Measurements from ENCODE around the gene PCYT1B. TPM values are rescaled to one million over a fixed set of nuclear protein-coding genes. Genes with fewer than 3 reads are reported as not detected.

PCYT1B gene
- total RNA-seq, 1 experiment from 2014 or later = 20.7 TPM

DNA sequence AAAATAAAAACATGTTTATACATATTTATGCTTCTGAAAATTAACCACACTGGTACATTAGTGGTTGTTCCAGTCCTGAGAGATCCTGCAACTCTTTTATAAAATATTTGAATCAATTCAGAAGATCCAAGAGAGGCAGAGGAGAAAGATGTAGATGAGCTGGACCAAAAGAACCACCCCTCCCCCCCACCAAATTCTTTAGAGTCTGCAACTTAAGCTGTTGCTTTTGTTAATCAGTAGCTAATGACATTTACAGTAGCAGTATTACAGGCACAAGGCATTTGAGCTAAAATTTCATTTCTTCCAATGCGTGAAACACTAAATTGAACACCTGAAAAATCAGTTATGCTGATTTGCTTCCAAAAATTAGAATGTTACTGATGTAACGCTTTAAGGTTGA, 120.5 kb downstream of the PCYT1B start:
- ChIA-PET CTCF (interaction anchor here (1.0 kb wide), 1 partner anchor 131 kb away, joined by 7 read pairs; no protein-coding TSS in a partner anchor), POLR2A (no interaction called here)
- no peak for DNase-seq (ENCODE audit: low spot score)
- Mint-ChIP-seq H3K36me3 (peaks cover 27% of the 10 kb centered on the region), H3K4me1 (peaks cover 51% of the 10 kb centered on the region), H3K4me3 (peak overlapping the region; percentile 27), H3K27ac (no peak overlapping the region), H3K27me3 (ENCODE audit: low read depth) (no peaks in the 10 kb centered on the region), H3K9me3 (no peaks in the 10 kb centered on the region)
- ATAC-seq = no peak
- TF ChIP-seq, protein P1, sequence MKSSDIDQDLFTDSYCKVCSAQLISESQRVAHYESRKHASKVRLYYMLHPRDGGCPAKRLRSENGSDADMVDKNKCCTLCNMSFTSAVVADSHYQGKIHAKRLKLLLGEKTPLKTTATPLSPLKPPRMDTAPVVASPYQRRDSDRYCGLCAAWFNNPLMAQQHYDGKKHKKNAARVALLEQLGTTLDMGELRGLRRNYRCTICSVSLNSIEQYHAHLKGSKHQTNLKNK (CRISPR knock-in tag; IDR thresholded peaks at IDR 0.05) = no peak
- TF ChIP-seq PRRX2 (CRISPR knock-in tag; IDR thresholded peaks at IDR 0.05) (no peak), CBFB (CRISPR knock-in tag; IDR thresholded peaks at IDR 0.05; ENCODE audit: low read depth) (no peak)
- TF ChIP-seq, protein P2, sequence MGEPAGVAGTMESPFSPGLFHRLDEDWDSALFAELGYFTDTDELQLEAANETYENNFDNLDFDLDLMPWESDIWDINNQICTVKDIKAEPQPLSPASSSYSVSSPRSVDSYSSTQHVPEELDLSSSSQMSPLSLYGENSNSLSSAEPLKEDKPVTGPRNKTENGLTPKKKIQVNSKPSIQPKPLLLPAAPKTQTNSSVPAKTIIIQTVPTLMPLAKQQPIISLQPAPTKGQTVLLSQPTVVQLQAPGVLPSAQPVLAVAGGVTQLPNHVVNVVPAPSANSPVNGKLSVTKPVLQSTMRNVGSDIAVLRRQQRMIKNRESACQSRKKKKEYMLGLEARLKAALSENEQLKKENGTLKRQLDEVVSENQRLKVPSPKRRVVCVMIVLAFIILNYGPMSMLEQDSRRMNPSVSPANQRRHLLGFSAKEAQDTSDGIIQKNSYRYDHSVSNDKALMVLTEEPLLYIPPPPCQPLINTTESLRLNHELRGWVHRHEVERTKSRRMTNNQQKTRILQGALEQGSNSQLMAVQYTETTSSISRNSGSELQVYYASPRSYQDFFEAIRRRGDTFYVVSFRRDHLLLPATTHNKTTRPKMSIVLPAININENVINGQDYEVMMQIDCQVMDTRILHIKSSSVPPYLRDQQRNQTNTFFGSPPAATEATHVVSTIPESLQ (CRISPR knock-in tag; IDR thresholded peaks at IDR 0.05) = no peak

GRCh38 chrX:24525455-24525854, 121.7 kb downstream of the PCYT1B start:
- Mint-ChIP-seq H3K4me3 (no peak overlapping the region), H3K4me1 (peaks cover 54% of the 10 kb centered on the region), H3K27me3 (ENCODE audit: low read depth) (no peaks in the 10 kb centered on the region), H3K9me3 (no peaks in the 10 kb centered on the region), H3K27ac (no peak overlapping the region), H3K36me3 (peaks cover 19% of the 10 kb centered on the region)
- CTCF ChIA-PET = no interaction called here
- POLR2A ChIA-PET = no interaction called here
- DNase-seq (ENCODE audit: low spot score) (no peak), ATAC-seq (no peak)
- TF ChIP-seq CREM (CRISPR knock-in tag; IDR thresholded peaks at IDR 0.05) (no peak), ATF2 (CRISPR knock-in tag; IDR thresholded peaks at IDR 0.05; ENCODE audit: borderline replicate concordance, low read depth) (no peak), ETV6 (CRISPR knock-in tag; IDR thresholded peaks at IDR 0.05) (no peak), MXD4 (CRISPR knock-in tag; IDR thresholded peaks at IDR 0.05; ENCODE audit: borderline replicate concordance) (no peak), FOXP4 (CRISPR knock-in tag; IDR thresholded peaks at IDR 0.05) (no peak), GRHL2 (CRISPR knock-in tag; IDR thresholded peaks at IDR 0.05; ENCODE audit: insufficient replicate concordance, severe bottlenecking) (no peak), GTF2I (CRISPR knock-in tag; conservative IDR thresholded peaks at IDR 0.05) (no peak), NFYB (CRISPR knock-in tag; conservative IDR thresholded peaks at IDR 0.05; ENCODE audit: low read depth) (no peak), ZNF425 (CRISPR knock-in tag; conservative IDR thresholded peaks at IDR 0.05) (no peak), CBFB (CRISPR knock-in tag; IDR thresholded peaks at IDR 0.05; ENCODE audit: low read depth) (no peak), ZNF317 (CRISPR knock-in tag; IDR thresholded peaks at IDR 0.05; ENCODE audit: borderline replicate concordance, low read depth) (no peak)

DNA sequence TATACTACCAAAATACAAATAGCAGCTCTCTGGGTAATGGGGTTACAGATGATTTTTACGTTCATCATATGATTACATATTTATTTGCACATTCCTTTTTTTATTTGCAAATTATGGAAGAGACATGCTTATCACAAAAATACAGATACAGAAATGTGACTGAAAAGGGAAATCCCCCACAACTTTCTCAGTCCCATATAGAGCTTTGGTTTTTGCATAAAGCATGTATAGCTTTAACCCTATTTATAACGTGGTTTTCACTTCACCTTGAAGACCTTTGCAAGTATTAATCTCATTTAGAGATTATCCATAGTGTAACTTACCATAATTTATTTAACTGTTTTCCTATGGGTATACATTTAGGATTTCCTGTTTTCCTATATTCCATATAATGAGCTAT, 126.7 kb downstream of the PCYT1B start:
- Mint-ChIP-seq H3K27ac (no peak overlapping the region), H3K36me3 (peaks cover 9% of the 10 kb centered on the region)
- CTCF ChIA-PET = interaction anchor here (2.0 kb wide), 1 partner anchor 125 kb away, joined by 7 read pairs; no protein-coding TSS in a partner anchor
- TF ChIP-seq ERG (CRISPR knock-in tag; IDR thresholded peaks at IDR 0.05) (no peak), SMAD3 (CRISPR knock-in tag; IDR thresholded peaks at IDR 0.05; ENCODE audit: borderline replicate concordance) (no peak), FOXP1 (CRISPR knock-in tag; IDR thresholded peaks at IDR 0.05; ENCODE audit: borderline replicate concordance) (no peak), ZNF425 (CRISPR knock-in tag; conservative IDR thresholded peaks at IDR 0.05) (no peak)
- TF ChIP-seq, protein P2 (CRISPR knock-in tag; IDR thresholded peaks at IDR 0.05) = no peak

More for the DNA sequence above, 126.7 kb downstream of the PCYT1B start:
- H3K9me3 Mint-ChIP-seq = no peaks in the 10 kb centered on the region
- H3K4me1 Mint-ChIP-seq = peaks cover 11% of the 10 kb centered on the region
- no peak for DNase-seq (ENCODE audit: low spot score)
- no peak overlapping the region for H3K4me3 Mint-ChIP-seq
- POLR2A ChIA-PET = no interaction called here
- H3K27me3 Mint-ChIP-seq (ENCODE audit: low read depth) = no peaks in the 10 kb centered on the region
- no peak for ATAC-seq

All from WTC11 (cell line).